NCI-H2081 treated with DMSO at 0.1 percent for 48 hours (cell line): ENCODE results near the gene RMC1.
"Not testable (repeated sequence)": the region's sequence is repeated elsewhere in the genome, so short reads cannot be mapped to it uniquely, and the experiment has no call there.

Source experiments
- DNase-seq: peaks from one replicate; lab custom pipeline; 2025; lab: John Stamatoyannopoulos, UW

Gene RMC1

GRCh38 chr18:23498117-23498516 is 5.2 kb upstream of the RMC1 start:
- DNase-seq: no peak

GRCh38 chr18:23498877-23499276 is 4.4 kb upstream of the RMC1 start:
- DNase-seq: peak; percentile 24

- DNase-seq: no peak
These were observed 4.0 kb upstream of the RMC1 start for GRCh38 chr18:23499291-23499781.

- DNase-seq: no peak
These were observed 1.7 kb upstream of the RMC1 start for GRCh38 chr18:23501626-23502025.

GRCh38 chr18:23502516-23503037 is 734 bp upstream of the RMC1 start:
- no peak for DNase-seq

- no peak for DNase-seq
These were observed 643 bp downstream of the RMC1 start for GRCh38 chr18:23503963-23504344.

GRCh38 chr18:23504720-23505119 is 1.4 kb downstream of the RMC1 start:
- DNase-seq: no peak

GRCh38 chr18:23506393-23506792 is 3.1 kb downstream of the RMC1 start:
- DNase-seq: no peak

- not testable (repeated sequence) for DNase-seq
These were observed 7.6 kb downstream of the RMC1 start for GRCh38 chr18:23510923-23511322.

GRCh38 chr18:23512216-23512615 is 8.9 kb downstream of the RMC1 start:
- DNase-seq: not testable (repeated sequence)

GRCh38 chr18:23512641-23513040 is 9.3 kb downstream of the RMC1 start:
- DNase-seq: no peak

GRCh38 chr18:23515911-23516546 is 12.7 kb downstream of the RMC1 start:
- DNase-seq: peak; percentile 20

- no peak for DNase-seq
These were observed 16.4 kb downstream of the RMC1 start for GRCh38 chr18:23519734-23520133.

GRCh38 chr18:23521271-23521670 is 18.0 kb downstream of the RMC1 start:
- DNase-seq: no peak

GRCh38 chr18:23521907-23522306 is 18.6 kb downstream of the RMC1 start:
- DNase-seq: no peak

- no peak for DNase-seq
These were observed 20.3 kb downstream of the RMC1 start for GRCh38 chr18:23523429-23524212.

GRCh38 chr18:23524213-23524707 is 20.9 kb downstream of the RMC1 start:
- no peak for DNase-seq

GRCh38 chr18:23526501-23527063 is 23.3 kb downstream of the RMC1 start:
- DNase-seq: no peak

GRCh38 chr18:23528580-23529472 is 25.5 kb downstream of the RMC1 start:
- DNase-seq: no peak

GRCh38 chr18:23529604-23530003 is 26.3 kb downstream of the RMC1 start:
- DNase-seq: no peak

- no peak for DNase-seq
These were observed 26.9 kb downstream of the RMC1 start for GRCh38 chr18:23530195-23530594.

GRCh38 chr18:23531912-23532311 is 28.6 kb downstream of the RMC1 start:
- no peak for DNase-seq
